GM12878 (cell line): ENCODE data around the gene MPC1. TPM values are rescaled to one million over a fixed set of nuclear protein-coding genes. Genes with fewer than 3 reads are reported as not detected.

ENCODE experiments used
- ATAC-seq: fragments of 200-7000 bp; cut with Tn5 transposase; 3 replicates; pipeline ENCODE4 v1.9.1; 2020; ENCODE audit warnings: mild to moderate bottlenecking, moderate library complexity
- BruUV-seq: library from RNA; stranded (reverse); fragments of 400-500 nt; replicated peaks from 2 replicates; lab custom pipeline; 2021; lab: Mats Ljungman, UMichigan
- CTCF ChIA-PET: fragments of 300-600 bp; sonication (Branson Sonifier 250); formaldehyde crosslinking; extraction: SDS; loops from one replicate; lab custom pipeline; 2021; ENCODE audit warnings: inconsistent platforms; lab: Yijun Ruan, JAX
- POLR2A ChIA-PET: fragments of 350-600 bp; formaldehyde crosslinking; extraction: SDS; loops from one replicate; lab custom pipeline; 2021; ENCODE audit warnings: inconsistent platforms; lab: Charles Lee
- RAD21 ChIA-PET: fragments of 300-600 bp; sonication (Branson Sonifier 250); formaldehyde crosslinking; loops from one replicate; lab custom pipeline; 2023; ENCODE audit warnings: antibody characterized with exemption; ENCODE audit not compliant: unreplicated experiment; lab: Charles Lee
- SMC1A ChIA-PET: fragments of 300-600 bp; sonication (Branson Sonifier 250); formaldehyde crosslinking; loops from one replicate; lab custom pipeline; 2023; ENCODE audit not compliant: unreplicated experiment, uncharacterized antibody; lab: Charles Lee
- DNase-seq: peaks from one replicate; pipeline ENCODE4 v3.0.0-alpha.2; 2011; ENCODE audit warnings: low read depth, low spot score
- FAIRE-seq: peaks from 3 replicates; lab custom pipeline; 2011; peaks lifted over from hg19 to GRCh38; lab: Jason Lieb, UNC
- H2AFZ ChIP-seq: 2 replicates; pipeline ENCODE4 v1.6.0; 2011; ENCODE audit warnings: low read depth, low read length, control low read depth; ENCODE audit not compliant: control insufficient read depth
- H3K27ac ChIP-seq: 2 replicates; pipeline ENCODE4 v1.5.1; 2011; ENCODE audit warnings: control low read depth; ENCODE audit not compliant: control insufficient read depth, insufficient read depth
- H3K27me3 ChIP-seq, 2 experiments: replicated peaks in 1 of 2; 2 replicates each; pipeline versions ENCODE4 v1.6.0 to v1.6.1; 2011; ENCODE audit warnings: low read length in 1 of 2; ENCODE audit not compliant: control insufficient read depth in 2 of 2, insufficient read depth in 2 of 2
- H3K36me3 ChIP-seq, 2 experiments: 2 replicates each; pipeline ENCODE4 v1.5.1; 2011; ENCODE audit warnings: low read length in 1 of 2; ENCODE audit not compliant: control insufficient read depth in 2 of 2, insufficient read depth in 2 of 2
- H3K4me1 ChIP-seq: 2 replicates; pipeline ENCODE4 v1.6.1; 2011; ENCODE audit warnings: mild to moderate bottlenecking, low read length, moderate library complexity, mixed read lengths; ENCODE audit not compliant: control insufficient read depth, insufficient read depth
- H3K4me2 ChIP-seq: 2 replicates; pipeline ENCODE4 v1.6.0; 2011; ENCODE audit warnings: control low read depth; ENCODE audit not compliant: control insufficient read depth, insufficient read depth
- H3K4me3 ChIP-seq: fragments of 200-600 bp; sonication (generic); 2 replicates; pipeline ENCODE4 v1.5.1; 2016
- H3K79me2 ChIP-seq: 2 replicates; pipeline ENCODE4 v1.6.0; 2011; ENCODE audit warnings: low read length; ENCODE audit not compliant: control insufficient read depth, insufficient read depth
- H3K9ac ChIP-seq: 2 replicates; pipeline ENCODE4 v1.8.0; 2011; ENCODE audit warnings: low read length, control low read depth, mixed read lengths; ENCODE audit not compliant: control insufficient read depth, insufficient read depth
- H3K9me3 ChIP-seq: replicated peaks from 3 replicates; pipeline ENCODE4 v1.5.1; 2011; ENCODE audit warnings: mild to moderate bottlenecking, low read length; ENCODE audit not compliant: control insufficient read depth, insufficient read depth
- H4K20me1 ChIP-seq: 2 replicates; pipeline ENCODE4 v1.6.0; 2011; ENCODE audit not compliant: control insufficient read depth, insufficient read depth
- BACH1 ChIP-seq: fragments of 450-650 bp; IDR thresholded peaks from 2 replicates; pipeline ENCODE4 v1.6.1; 2017; ENCODE audit warnings: mild to moderate bottlenecking, borderline replicate concordance
- BHLHE40 ChIP-seq, 2 experiments: fragments of 450-650 bp in 1 of 2; IDR thresholded peaks; 2 replicates each; pipeline ENCODE4 v1.6.1; 2011 to 2017; ENCODE audit warnings: low read depth in 2 of 2, borderline replicate concordance in 1 of 2, improper control_type of control experiment in 1 of 2, low read length in 1 of 2, mild to moderate bottlenecking in 1 of 2
- BMI1 ChIP-seq: fragments of 450-650 bp; IDR thresholded peaks from 2 replicates; pipeline ENCODE4 v1.6.1; 2016; ENCODE audit warnings: mild to moderate bottlenecking, moderate library complexity, borderline replicate concordance
- EGR1 ChIP-seq, 2 experiments: IDR thresholded peaks; 1 replicate in 1 of 2; 2 replicates in 1 of 2; pipeline ENCODE4 v1.6.1; 2011 to 2012; ENCODE audit warnings: low read depth in 2 of 2, low read length in 2 of 2, borderline replicate concordance in 1 of 2, mild to moderate bottlenecking in 1 of 2, moderate library complexity in 1 of 2
- GABPA ChIP-seq: IDR thresholded peaks from 2 replicates; pipeline ENCODE4 v1.6.1; 2014; ENCODE audit warnings: antibody characterized with exemption, low read depth, mild to moderate bottlenecking, inconsistent platforms
- IKZF1 ChIP-seq: fragments of 450-650 bp; conservative IDR thresholded peaks from 2 replicates; pipeline ENCODE4 v1.6.1; 2017; ENCODE audit warnings: antibody characterized with exemption, mild to moderate bottlenecking
- IKZF2 ChIP-seq, 2 experiments: fragments of 450-650 bp; IDR thresholded peaks; 2 replicates each; pipeline ENCODE4 v1.6.1; 2017; ENCODE audit warnings: mild to moderate bottlenecking in 2 of 2, moderate library complexity in 2 of 2
- JUNB ChIP-seq: IDR thresholded peaks from 2 replicates; pipeline ENCODE4 v1.6.1; 2016; ENCODE audit warnings: antibody characterized with exemption, mild to moderate bottlenecking
- KAT2A ChIP-seq: conservative IDR thresholded peaks from 2 replicates; pipeline ENCODE4 v1.6.1; 2011; ENCODE audit warnings: low read depth, low read length; ENCODE audit not compliant: control insufficient read depth
- NFYB ChIP-seq: IDR thresholded peaks from 2 replicates; pipeline ENCODE4 v1.6.1; 2011; ENCODE audit warnings: low read depth, mild to moderate bottlenecking, low read length, improper control_type of control experiment, moderate library complexity; ENCODE audit not compliant: insufficient read depth
- NR2C1 ChIP-seq: fragments of 450-650 bp; IDR thresholded peaks from 2 replicates; pipeline ENCODE4 v1.6.1; 2017; ENCODE audit warnings: antibody characterized with exemption, mild to moderate bottlenecking, moderate library complexity
- SIN3A ChIP-seq: IDR thresholded peaks from 2 replicates; pipeline ENCODE4 v1.6.1; 2012; ENCODE audit warnings: low read depth, low read length, improper control_type of control experiment
- SMAD5 ChIP-seq: IDR thresholded peaks from 2 replicates; pipeline ENCODE4 v1.6.1; 2016; ENCODE audit warnings: antibody characterized with exemption, low read depth
- SMARCA5 ChIP-seq: fragments of 450-650 bp; IDR thresholded peaks from 2 replicates; pipeline ENCODE4 v1.6.1; 2017; ENCODE audit warnings: mild to moderate bottlenecking
- SP1 ChIP-seq: IDR thresholded peaks from one replicate; pipeline ENCODE4 v1.6.1; 2011; ENCODE audit warnings: low read depth, low read length
- SRF ChIP-seq, 2 experiments: IDR thresholded peaks; 2 replicates each; pipeline ENCODE4 v1.6.1; 2011; ENCODE audit warnings: low read depth in 2 of 2, low read length in 2 of 2, mild to moderate bottlenecking in 1 of 2, moderate library complexity in 1 of 2
- WGBS: methylation state at CpG from one replicate; pipeline ENCODE4 v1.1.6; 2016; ENCODE audit warnings: low lambda C conversion rate; ENCODE audit not compliant: insufficient replicate concordance, insufficient coverage; ENCODE audit errors: missing lambda C conversion rate; 5-methylcytosine and 5-hydroxymethylcytosine counted together
- in situ Hi-C: fragments of 300-500 bp; cut with MboI; formaldehyde crosslinking; loops from 9 replicates; pipeline ENCODE4 v1.14.3; 2018; ENCODE audit warnings: mixed read lengths
- intact Hi-C: fragments of 100-400 bp; cut with micrococcal nuclease; formaldehyde crosslinking; loops from one replicate; pipeline ENCODE4 v1.14.2; 2022; ENCODE audit not compliant: unreplicated experiment
- polyA plus RNA-seq, 11 experiments: library from polyadenylated mRNA; depleted of rRNA in 4 of 11; unstranded in 6 of 11; stranded (reverse) in 5 of 11; fragments of >200 nt; fragmentation: Nextera tagmentation in 4 of 11; fragmentation: Illumina TruSeq in 1 of 11; extraction: Ambion mirVana in 4 of 11; extraction: Trizol in 1 of 11; gene quantifications; 1 replicate in 1 of 11; 2 replicates in 10 of 11; pipeline versions ENCODE4 v1.2.1 to v1.2.3, GENCODE V29; 2011 to 2016; ENCODE audit warnings: inconsistent platforms in 2 of 11, missing spikeins in 2 of 11, low read depth in 1 of 11
- total RNA-seq, 4 experiments: library from RNA; depleted of rRNA in 3 of 4; stranded (reverse); fragments of >200 nt in 3 of 4; fragmentation: Illumina TruSeq in 1 of 4; extraction: Trizol in 1 of 4; gene quantifications; 2 replicates each; pipeline versions ENCODE4 v1.2.1 to v1.2.3, GENCODE V29; 2013 to 2021
- TF ChIP-seq, protein P1 (sequence below): IDR thresholded peaks from 2 replicates; pipeline ENCODE4 v1.6.1; 2012; ENCODE audit warnings: low read depth, low read length, improper control_type of control experiment
- TF ChIP-seq, protein P2 (sequence below): fragments of 450-650 bp; IDR thresholded peaks from 2 replicates; pipeline ENCODE4 v1.6.1; 2016; ENCODE audit warnings: mild to moderate bottlenecking, moderate library complexity, borderline replicate concordance
- TF ChIP-seq, protein P3 (sequence below): IDR thresholded peaks from 2 replicates; pipeline ENCODE4 v1.6.1; 2011; ENCODE audit warnings: borderline replicate concordance, low read depth, mild to moderate bottlenecking, moderate library complexity, mixed read lengths, low read length; ENCODE audit not compliant: insufficient read depth; ENCODE audit errors: extremely low read length

Gene MPC1
- total and polyA plus RNA-seq, 10 of the 15 experiments (the other 5 are each of a cell fraction or from before 2014, with no cell fraction given): 53.2 to 177 (median 78.8) TPM

DNA sequence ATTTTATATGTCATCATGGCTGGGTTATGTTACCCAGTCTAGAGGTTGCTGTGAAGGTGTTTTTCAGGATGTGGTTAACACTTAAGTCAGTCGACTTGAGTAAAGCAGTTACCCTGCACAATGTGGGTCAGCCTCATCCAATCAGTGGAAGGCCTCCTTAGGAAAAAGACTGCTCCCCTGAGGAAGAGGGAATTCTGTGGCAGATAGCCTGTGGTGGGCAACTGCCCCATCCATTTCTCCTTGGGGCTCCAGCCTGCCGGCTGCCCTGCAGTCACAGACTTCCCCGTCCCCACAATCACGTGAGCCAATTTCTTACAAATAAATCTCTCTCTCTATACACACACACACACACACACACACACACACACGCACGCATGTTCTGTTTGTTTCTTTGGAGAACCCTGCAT lies 34.5 kb upstream of the MPC1 start:
- no TSS peak for BruUV-seq
- 40% methylated on average over 6 of the region's 6 CpGs for WGBS
- Histone ChIP-seq H3K27ac (no peak overlapping the region), H3K27me3 (no peaks in the 10 kb centered on the region), H4K20me1 (no peaks in the 10 kb centered on the region), H2AFZ (no peak overlapping the region), H3K36me3 (no peaks in the 10 kb centered on the region), H3K4me2 (no peak overlapping the region), H3K4me3 (no peak overlapping the region), H3K79me2 (no peaks in the 10 kb centered on the region), H3K9me3 (no peaks in the 10 kb centered on the region; the same call in 2 of the 3 replicates), H3K9ac (no peak overlapping the region), H3K4me1 (peaks cover 13% of the 10 kb centered on the region)
- ChIA-PET POLR2A (no interaction called here), RAD21 (no interaction called here), SMC1A (no interaction called here), CTCF (no interaction called here)
- ATAC-seq (peak; percentile 76), FAIRE-seq (no peak), DNase-seq (no peak)
- in situ Hi-C loops: no loop called here
- intact Hi-C loops: no loop called here
- peak; percentile 89 for TF ChIP-seq IKZF1
- TF ChIP-seq NR2C1: no peak
- TF ChIP-seq IKZF2 (IDR thresholded peaks at IDR 0.05): peak; percentile 73 to 82
- TF ChIP-seq BHLHE40 (IDR thresholded peaks at IDR 0.05; ENCODE audit: borderline replicate concordance in 1 of 2, low read depth in 2 of 2, low read length in 1 of 2): peak; percentile 37 to 84; a peak in 3 of 4 replicates
- no peak for TF ChIP-seq BMI1
- TF ChIP-seq SMARCA5: no peak
- TF ChIP-seq BACH1: no peak
- TF ChIP-seq SIN3A: no peak
- peak; percentile 40; the same call in 1 of the 2 replicates for TF ChIP-seq NFYB
- no peak for TF ChIP-seq SMAD5
- TF ChIP-seq SP1: no peak
- TF ChIP-seq JUNB: no peak
- TF ChIP-seq SRF (IDR thresholded peaks at IDR 0.05; ENCODE audit: low read depth in 2 of 2, low read length in 2 of 2): no peak
- no peak for TF ChIP-seq EGR1 (IDR thresholded peaks at IDR 0.05; ENCODE audit: borderline replicate concordance in 1 of 2, low read depth in 2 of 2, low read length in 2 of 2)
- TF ChIP-seq, protein P1, sequence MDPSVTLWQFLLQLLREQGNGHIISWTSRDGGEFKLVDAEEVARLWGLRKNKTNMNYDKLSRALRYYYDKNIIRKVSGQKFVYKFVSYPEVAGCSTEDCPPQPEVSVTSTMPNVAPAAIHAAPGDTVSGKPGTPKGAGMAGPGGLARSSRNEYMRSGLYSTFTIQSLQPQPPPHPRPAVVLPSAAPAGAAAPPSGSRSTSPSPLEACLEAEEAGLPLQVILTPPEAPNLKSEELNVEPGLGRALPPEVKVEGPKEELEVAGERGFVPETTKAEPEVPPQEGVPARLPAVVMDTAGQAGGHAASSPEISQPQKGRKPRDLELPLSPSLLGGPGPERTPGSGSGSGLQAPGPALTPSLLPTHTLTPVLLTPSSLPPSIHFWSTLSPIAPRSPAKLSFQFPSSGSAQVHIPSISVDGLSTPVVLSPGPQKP: no peak
- TF ChIP-seq, protein P2, sequence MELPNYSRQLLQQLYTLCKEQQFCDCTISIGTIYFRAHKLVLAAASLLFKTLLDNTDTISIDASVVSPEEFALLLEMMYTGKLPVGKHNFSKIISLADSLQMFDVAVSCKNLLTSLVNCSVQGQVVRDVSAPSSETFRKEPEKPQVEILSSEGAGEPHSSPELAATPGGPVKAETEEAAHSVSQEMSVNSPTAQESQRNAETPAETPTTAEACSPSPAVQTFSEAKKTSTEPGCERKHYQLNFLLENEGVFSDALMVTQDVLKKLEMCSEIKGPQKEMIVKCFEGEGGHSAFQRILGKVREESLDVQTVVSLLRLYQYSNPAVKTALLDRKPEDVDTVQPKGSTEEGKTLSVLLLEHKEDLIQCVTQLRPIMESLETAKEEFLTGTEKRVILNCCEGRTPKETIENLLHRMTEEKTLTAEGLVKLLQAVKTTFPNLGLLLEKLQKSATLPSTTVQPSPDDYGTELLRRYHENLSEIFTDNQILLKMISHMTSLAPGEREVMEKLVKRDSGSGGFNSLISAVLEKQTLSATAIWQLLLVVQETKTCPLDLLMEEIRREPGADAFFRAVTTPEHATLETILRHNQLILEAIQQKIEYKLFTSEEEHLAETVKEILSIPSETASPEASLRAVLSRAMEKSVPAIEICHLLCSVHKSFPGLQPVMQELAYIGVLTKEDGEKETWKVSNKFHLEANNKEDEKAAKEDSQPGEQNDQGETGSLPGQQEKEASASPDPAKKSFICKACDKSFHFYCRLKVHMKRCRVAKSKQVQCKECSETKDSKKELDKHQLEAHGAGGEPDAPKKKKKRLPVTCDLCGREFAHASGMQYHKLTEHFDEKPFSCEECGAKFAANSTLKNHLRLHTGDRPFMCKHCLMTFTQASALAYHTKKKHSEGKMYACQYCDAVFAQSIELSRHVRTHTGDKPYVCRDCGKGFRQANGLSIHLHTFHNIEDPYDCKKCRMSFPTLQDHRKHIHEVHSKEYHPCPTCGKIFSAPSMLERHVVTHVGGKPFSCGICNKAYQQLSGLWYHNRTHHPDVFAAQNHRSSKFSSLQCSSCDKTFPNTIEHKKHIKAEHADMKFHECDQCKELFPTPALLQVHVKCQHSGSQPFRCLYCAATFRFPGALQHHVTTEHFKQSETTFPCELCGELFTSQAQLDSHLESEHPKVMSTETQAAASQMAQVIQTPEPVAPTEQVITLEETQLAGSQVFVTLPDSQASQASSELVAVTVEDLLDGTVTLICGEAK: no peak
- TF ChIP-seq GABPA: no peak
- TF ChIP-seq, protein P3, sequence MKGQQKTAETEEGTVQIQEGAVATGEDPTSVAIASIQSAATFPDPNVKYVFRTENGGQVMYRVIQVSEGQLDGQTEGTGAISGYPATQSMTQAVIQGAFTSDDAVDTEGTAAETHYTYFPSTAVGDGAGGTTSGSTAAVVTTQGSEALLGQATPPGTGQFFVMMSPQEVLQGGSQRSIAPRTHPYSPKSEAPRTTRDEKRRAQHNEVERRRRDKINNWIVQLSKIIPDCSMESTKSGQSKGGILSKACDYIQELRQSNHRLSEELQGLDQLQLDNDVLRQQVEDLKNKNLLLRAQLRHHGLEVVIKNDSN: no peak
- no peak for TF ChIP-seq KAT2A
